Measurements from ENCODE around the gene SULT1C4. TPM values are rescaled to one million over a fixed set of nuclear protein-coding genes. Genes with fewer than 3 reads are reported as not detected.

The SULT1C4 gene
- 12.9 and 27.0 TPM in 2 replicates for total RNA-seq

GRCh38 chr2:108377815-108378630 is at the start of gene SULT1C4:
Gene SULT1C4, plus strand, starts transcription at chr2:108377954. Its CDS starts 384 bp downstream, at chr2:108378338.

Other genes with a start within 250 kb of the SULT1C4 start
- gene SULT1C3, start 138.0 kb upstream of the SULT1C4 start, total RNA-seq: not detected in 2 replicates
- not detected in 2 replicates for gene SULT1C2, start 89.1 kb upstream of the SULT1C4 start, total RNA-seq
- gene GCC2, start 71.3 kb downstream of the SULT1C4 start, total RNA-seq: 19.6 and 20.1 TPM in 2 replicates
- 137 and 199 TPM in 2 replicates for gene LIMS1, start 156.5 kb downstream of the SULT1C4 start, total RNA-seq

Data from epithelial cell of umbilical artery (primary cell).